GOT3 (cell line): Measurements from ENCODE around the gene CARD6.
"Not testable (repeated sequence)": the region's sequence is repeated elsewhere in the genome, so short reads cannot be mapped to it uniquely, and the experiment has no call there.

Experiments
- DNase-seq: peaks from one replicate; lab custom pipeline; 2025; ENCODE audit warnings: mixed read lengths; lab: John Stamatoyannopoulos, UW

Gene CARD6

DNA sequence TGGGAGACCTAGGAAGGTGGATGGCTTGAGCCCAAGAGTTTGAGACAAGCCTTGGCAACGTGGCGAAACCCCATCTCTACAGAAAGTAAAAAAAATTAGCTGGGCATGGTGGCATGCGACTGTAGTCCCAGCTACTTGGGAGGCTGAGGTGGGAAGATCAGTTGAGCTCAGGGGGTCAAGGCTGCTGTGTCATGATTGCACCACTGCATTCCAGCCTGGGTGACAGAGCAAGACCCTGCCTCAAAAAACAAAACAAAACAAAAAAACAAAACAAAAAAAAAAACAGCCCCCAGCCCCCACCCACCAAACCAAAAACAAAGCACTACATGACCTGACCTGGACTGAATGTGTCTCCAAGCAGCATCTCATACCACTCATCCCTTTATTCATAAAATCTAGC, 34.8 kb downstream of the CARD6 start:
- DNase-seq, result no peak

DNA sequence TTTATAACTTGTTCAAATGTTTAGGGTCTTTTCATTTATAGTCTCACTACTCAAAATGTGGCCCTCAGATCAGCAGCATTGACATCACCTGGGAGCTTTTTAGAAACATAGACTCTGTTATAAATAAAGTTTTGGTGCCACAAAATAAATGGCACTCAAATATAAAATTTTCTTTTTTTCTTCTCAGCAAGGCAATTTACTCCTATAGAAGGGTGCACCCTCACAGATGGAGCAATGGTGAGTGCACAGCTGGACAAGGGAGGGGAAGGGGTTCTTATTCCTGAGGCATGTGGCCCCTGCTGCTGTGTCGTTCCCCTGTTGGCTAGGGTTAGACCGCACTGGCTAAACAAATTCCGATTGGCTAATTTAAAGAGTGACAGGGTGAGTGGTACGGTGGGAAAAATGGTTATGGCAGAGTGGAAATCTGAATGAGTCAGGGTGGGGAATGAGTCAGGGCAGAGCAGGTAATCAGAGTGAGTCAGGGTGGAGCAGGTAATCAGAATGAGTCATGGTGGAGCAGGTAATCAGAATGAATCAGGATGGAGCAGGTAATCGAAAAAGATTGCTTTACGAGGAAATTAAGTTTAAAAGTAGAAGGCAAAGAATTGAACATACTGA, 36.3 kb downstream of the CARD6 start:
- no peak for DNase-seq

DNA sequence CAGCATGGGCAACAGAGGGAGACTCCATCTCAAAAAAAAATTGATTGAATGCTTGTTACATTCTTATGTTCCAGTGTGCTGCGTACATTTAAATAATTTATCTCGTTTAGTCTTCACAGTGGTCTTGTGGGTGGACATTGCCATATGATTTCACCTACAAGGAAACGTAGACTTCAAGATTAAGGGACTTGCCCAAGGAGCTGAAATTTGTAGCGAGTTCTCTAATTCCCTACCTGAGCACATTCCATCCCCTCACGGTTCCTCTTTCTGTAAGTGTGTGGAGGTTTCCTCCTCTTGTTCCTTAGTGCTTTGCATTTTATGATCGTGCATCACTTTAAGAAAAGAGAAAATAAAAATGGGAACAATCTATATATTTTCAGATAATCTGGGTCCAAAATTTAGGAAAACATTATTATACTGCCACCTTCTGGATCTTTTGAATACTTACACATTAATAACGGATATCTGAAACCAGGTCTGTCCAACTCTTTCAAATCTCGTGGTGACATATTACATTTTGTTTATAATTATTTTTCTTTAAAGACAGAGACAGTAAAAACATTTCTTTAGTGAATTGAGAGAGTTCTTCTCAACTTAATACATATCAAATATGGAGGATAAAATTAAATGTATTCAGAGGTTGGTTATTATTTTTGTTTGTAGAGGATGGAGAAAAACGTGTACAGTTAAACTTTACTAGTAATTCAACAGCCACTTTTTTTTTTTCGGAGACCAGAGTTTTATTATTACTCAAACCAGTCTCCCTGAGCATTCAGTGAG, 38.2 kb downstream of the CARD6 start:
- DNase-seq, result no peak

DNA sequence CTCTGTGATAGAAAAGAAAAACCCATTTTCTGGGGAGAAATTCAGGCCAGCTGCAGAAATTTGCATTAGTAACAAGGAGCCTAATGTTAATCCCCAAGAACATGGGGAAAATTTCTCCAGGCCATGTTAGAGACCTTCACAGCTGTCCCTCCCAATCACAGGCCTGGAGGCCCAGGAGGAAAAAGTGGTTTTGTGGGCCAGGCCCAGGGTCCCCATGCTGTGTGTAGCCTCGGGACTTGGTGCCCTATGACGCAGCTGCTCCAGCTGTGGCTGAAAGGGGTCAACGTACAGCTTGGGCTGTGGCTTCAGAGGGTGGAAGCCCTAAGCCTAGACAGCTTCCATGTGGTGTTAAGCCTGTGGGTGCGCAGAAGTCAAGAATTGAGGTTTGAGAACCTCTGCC, 41.1 kb downstream of the CARD6 start:
- no peak for DNase-seq

DNA sequence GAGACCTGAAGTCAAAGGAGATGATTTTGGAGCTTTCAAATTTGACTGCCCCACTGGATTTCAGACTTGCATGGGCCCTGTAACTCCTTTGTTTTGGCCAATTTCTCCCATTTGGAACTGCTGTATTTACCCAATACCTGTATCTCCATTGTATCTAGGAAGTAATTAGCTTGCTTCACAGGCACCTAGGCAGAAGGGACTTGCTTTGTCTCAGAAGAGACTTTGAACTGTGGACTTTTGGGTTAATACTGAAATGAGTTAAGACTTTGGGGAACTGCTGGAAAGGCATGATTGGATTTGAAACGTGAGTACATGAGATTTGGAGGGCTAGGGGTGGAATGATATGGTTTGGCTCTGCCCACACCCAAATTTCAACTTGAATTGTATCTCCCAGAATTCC, 41.9 kb downstream of the CARD6 start:
- DNase-seq, result not testable (repeated sequence)

DNA sequence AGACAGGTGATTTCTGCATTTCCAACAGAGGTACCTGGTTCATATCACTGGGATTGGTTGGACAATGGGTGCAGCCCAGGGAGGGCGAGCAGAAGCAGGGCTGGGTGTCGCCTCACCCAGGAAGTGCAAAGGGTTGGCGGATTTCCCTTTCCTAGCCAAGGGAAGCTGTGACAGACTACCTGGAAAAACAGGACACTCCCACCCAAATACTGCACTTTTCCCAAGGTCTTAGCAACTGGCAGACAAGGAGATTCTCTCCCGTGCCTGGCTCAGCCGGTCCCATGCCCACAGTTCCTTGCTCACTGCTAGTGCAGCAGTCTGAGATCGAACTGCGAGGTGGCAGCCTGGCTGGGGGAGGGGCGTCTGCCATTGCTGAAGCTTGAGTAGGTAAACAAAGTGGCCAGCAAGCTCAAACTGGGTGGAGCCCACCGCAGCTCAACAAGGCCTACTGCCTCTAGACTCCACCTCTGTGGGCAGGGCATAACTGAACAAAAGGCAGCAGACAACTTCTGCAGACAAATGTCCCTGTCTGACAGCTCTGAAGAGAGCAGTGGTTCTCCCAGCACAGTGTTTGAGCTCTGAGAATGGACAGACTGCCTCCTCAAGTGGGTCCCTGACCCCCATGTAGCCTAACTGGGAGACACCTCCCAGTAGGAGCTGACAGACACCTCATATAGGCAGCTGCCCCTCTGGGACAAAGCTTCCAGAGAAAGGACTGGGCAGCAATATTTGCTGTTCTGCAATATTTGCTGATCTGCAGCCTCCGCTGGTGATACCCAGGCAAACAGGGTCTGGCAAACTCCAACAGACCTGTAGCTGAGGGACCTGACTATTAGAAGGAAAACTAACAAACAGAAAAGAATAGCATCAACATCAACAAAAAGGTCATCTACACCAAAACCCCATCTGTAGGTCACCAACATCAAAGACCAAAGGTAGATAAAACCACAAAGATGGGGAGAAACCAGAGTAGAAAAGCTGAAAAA, 54.6 kb downstream of the CARD6 start:
- DNase-seq, result not testable (repeated sequence)

DNA sequence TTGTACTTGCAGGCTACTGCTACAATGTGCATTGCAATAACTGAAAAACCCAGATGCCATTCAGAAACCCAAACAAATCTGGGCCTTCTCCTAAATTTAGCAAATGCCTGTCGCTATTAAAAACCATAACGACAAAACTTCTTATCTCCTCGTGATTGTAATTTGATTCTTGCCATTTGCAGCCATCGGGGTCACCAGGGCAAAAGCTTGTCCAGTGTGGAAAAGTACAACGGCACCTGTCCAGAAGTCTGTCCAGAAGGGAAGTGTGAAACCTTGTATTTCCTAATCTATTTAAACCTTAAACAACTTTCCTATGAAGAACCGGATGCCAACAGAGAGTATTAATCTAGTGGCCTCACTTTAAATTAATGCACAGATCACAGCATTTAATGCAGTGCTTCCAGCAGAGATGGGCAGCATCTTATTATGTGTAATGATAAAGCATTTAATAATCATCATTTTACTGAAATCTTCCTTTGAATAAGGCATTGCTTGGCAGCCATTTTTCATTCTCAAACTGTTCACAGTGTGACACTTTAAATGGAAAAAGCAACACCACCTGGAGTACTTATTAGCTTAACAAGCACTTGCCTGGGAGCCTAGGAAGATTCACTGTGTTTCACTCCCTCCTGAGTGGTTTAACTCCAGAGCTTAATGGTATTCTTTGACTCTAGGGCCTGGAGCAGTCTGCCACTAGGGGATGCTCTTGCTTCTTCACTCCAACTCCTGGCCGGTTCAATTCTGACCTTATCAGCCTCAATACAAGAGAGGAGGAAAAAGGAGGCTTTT, 63.2 kb downstream of the CARD6 start:
- DNase-seq, result no peak

DNA sequence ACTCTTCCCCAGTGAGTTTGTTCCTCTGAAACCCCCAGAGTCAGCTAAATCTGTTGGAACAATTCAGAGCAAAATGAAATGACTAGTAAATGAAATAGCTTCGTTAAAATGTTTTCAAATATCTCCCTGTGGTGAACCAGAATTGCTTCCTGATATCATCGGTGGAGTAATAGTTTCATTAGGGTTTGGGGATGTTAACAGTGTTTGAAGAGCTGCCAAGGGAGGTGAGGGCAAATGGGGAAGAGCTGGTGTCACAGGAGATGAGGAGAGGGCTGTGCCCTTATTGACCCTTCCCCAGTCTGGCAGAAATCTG, 63.8 kb downstream of the CARD6 start:
- no peak for DNase-seq

DNA sequence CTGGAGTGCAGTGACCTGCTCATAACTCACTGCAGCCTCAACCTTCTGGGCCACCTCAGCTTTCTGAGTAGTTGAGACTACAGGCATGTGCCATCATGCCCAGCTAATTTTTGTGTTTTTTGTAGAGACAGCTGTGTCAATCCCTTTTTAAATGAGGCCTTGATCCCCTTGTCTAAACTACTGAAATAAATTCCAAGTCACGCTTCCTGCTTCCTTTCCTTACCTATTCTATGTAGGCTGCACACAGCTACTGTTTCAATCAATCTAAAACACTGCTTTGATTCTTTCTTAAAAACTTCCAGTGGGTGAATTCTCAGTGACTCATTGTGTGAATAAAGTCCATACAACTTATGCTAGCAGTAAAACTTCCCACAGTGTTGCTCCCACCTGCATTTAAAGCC, 65.2 kb downstream of the CARD6 start:
- no peak for DNase-seq

DNA sequence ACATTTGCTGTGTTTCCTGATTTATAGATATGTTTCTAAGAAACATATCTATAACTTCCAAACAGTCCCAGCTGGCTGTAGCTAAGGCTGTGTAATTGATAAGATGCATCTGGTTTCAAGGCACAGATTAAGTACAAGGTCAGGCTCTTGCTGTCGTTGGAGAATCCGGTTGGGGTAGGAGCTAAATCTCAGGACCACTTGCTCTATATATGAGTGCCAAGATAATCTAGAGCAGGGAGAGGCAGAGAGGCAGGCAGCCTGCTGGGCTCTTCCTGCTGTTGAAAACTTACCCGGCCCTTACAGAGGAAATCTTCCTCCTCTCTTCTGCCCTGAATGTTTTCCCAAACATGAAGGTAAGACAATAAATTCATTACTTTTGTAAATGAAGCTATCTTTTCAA, 68.1 kb downstream of the CARD6 start, which contains the start of gene C7:
Gene C7, plus strand, starts transcription at position 234 of the 400 bp plus-strand sequence. Its CDS starts 114 bp downstream, at position 348.
- DNase-seq, result no peak

DNA sequence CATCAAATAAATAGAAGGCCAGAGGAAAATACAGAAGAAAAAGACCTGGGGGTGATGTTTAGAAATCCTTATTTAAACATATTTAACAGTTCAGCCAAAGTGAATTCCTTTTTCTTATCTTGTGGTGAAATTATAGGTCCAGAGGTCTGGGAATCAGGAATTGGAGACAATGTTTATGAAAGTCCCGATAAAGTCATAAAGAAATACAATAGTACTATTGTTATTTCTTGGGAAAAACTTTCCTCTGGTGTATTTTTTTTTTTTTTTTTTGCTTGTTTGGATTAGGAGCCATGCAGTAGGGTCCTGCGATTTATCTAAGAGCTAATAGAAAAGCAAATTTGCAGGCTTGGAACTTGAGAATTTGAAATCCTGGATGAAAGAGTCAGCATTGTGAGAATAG, 68.6 kb downstream of the CARD6 start:
- no peak for DNase-seq
